Type B pancreatic cell (in vitro differentiated cells): ENCODE data around the gene IDH2. TPM values are rescaled to one million over a fixed set of nuclear protein-coding genes. Genes with fewer than 3 reads are reported as not detected.

Experiments
- DNase-seq: peaks from one replicate; pipeline ENCODE4 v3.0.0; 2021; ENCODE audit warnings: mixed read lengths; ENCODE audit not compliant: unreplicated experiment; ENCODE audit errors: extremely low spot score
- H3K27ac Mint-ChIP-seq: 2 replicates; pipeline ENCODE4 v1.8.0; 2021; ENCODE audit warnings: mild to moderate bottlenecking, mixed read lengths
- H3K27me3 Mint-ChIP-seq: 2 replicates; pipeline ENCODE4 v1.8.0; 2021; ENCODE audit warnings: mixed read lengths
- H3K36me3 Mint-ChIP-seq: 2 replicates; pipeline ENCODE4 v1.8.0; 2021; ENCODE audit warnings: mixed read lengths
- H3K4me1 Mint-ChIP-seq: one replicate; pipeline ENCODE4 v1.8.0; 2021; ENCODE audit warnings: mixed read lengths; ENCODE audit not compliant: unreplicated experiment
- H3K4me3 Mint-ChIP-seq: 2 replicates; pipeline ENCODE4 v1.8.0; 2021; ENCODE audit warnings: mild to moderate bottlenecking, mixed read lengths
- H3K9me3 Mint-ChIP-seq: 2 replicates; pipeline ENCODE4 v1.8.0; 2021; ENCODE audit warnings: mixed read lengths
- total RNA-seq: library from RNA; stranded (reverse); gene quantifications from 2 replicates; pipeline ENCODE4 v1.2.1, GENCODE V29; 2021; ENCODE audit warnings: low replicate concordance
- TF ChIP-seq, protein P1 (sequence below): fragments of 200-600 bp; sonication (generic); conservative IDR thresholded peaks from 2 replicates; pipeline ENCODE4 v1.5.0; 2021; ENCODE audit warnings: antibody characterized with exemption, mild to moderate bottlenecking

Gene IDH2
- total RNA-seq, 1 donor from 2014 or later, result 225 TPM

DNA sequence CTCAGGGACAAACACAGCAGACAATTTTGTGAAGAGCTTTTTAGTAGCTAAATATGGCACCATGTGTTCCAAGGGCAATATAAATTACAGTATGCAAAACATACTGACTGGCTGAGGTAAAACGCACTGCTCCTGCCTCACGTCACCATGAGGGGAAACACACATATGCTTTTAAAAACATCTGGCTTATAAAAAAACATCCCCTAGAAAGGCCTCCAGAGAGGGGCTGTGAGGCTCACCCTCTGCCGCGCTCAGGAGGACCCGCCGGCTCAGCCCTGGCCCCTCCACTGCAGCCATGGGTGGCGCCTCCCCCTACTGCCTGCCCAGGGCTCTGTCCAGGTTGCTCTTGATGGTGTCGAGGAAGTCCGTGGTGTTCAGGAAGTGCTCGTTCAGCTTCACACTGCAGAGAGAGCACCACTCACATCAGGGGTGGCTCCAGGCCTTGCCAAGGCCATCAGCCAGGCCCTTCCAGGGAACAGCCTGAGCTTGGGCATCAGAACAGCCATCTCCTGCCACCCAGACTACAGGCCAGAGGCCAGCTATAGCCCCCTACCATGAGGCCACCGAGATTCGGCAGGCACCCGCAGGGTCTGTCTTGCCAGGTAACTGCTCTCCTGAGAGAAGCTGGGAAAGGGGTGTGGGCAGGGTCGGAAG is 18.2 kb downstream of the IDH2 start:
- Mint-ChIP-seq H3K4me1 (peaks cover 4% of the 10 kb centered on the region), H3K4me3 (no peak overlapping the region)

DNA sequence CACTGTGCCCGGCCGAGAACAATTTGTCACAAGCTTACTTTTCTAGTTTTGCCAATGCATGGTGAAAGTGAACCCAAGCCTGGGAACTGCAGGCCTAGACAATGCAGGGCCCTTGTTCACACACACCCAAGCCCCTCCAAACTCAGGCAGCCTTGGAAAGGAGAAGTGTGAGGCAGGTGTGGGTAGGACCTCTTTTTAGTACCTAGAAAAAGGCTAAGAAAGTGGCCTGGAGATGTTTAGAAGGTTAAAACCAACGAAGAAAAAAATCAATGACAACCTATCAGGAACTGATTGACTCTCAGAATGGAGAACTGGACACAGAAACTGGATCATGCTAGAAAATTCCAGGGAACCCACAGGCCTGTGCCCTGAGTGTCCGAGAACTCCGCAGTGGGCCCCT is 18.8 kb downstream of the IDH2 start:
- TF ChIP-seq, protein P1, sequence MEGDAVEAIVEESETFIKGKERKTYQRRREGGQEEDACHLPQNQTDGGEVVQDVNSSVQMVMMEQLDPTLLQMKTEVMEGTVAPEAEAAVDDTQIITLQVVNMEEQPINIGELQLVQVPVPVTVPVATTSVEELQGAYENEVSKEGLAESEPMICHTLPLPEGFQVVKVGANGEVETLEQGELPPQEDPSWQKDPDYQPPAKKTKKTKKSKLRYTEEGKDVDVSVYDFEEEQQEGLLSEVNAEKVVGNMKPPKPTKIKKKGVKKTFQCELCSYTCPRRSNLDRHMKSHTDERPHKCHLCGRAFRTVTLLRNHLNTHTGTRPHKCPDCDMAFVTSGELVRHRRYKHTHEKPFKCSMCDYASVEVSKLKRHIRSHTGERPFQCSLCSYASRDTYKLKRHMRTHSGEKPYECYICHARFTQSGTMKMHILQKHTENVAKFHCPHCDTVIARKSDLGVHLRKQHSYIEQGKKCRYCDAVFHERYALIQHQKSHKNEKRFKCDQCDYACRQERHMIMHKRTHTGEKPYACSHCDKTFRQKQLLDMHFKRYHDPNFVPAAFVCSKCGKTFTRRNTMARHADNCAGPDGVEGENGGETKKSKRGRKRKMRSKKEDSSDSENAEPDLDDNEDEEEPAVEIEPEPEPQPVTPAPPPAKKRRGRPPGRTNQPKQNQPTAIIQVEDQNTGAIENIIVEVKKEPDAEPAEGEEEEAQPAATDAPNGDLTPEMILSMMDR, result no peak
- Mint-ChIP-seq H3K9me3 (no peaks in the 10 kb centered on the region), H3K27me3 (no peaks in the 10 kb centered on the region), H3K4me1 (peaks cover 4% of the 10 kb centered on the region), H3K4me3 (no peak overlapping the region), H3K27ac (no peak overlapping the region), H3K36me3 (peaks cover 15% of the 10 kb centered on the region)
- no peak for DNase-seq

More for the DNA sequence above, 18.2 kb downstream of the IDH2 start:
- TF ChIP-seq, protein P1, result no peak
- Mint-ChIP-seq H3K27ac (no peak overlapping the region), H3K9me3 (no peaks in the 10 kb centered on the region), H3K27me3 (no peaks in the 10 kb centered on the region), H3K36me3 (peaks cover 15% of the 10 kb centered on the region)
- no peak for DNase-seq

DNA sequence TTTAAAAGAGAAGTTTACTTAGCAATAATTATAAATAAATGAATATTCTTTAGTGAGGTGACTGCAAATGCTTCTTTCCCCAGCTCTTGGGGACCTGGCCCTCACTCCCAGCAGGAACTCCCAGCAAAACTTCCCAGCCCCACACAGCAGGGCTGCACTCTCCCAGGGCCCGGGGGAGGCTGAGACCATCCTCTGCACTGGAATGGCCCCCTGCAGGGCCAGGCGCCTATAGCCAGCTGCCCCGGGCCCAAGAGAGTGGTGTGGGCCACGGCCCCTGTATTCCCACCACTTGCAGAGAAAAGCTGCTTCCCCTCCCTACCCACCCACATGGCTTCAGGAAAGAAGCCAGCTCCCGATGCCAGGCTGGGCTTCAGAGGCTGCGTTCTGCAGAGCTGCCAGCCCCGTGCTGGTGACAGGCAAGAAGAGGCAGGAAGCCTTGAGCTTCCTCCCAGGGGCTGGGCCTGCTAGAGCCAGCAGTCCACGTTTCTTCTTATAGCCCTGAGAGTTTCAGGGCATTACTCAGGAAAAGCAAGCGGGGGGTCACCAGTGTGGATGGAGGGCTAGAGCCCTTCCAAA is 20.0 kb downstream of the IDH2 start:
- H3K36me3 Mint-ChIP-seq, result peaks cover 16% of the 10 kb centered on the region
- DNase-seq, result no peak
- H3K4me1 Mint-ChIP-seq, result peaks cover 4% of the 10 kb centered on the region
- H3K4me3 Mint-ChIP-seq, result no peak overlapping the region
- no peaks in the 10 kb centered on the region for H3K27me3 Mint-ChIP-seq
- peak overlapping the region; percentile 34 for H3K27ac Mint-ChIP-seq
- no peaks in the 10 kb centered on the region for H3K9me3 Mint-ChIP-seq
- TF ChIP-seq, protein P1, result no peak

DNA sequence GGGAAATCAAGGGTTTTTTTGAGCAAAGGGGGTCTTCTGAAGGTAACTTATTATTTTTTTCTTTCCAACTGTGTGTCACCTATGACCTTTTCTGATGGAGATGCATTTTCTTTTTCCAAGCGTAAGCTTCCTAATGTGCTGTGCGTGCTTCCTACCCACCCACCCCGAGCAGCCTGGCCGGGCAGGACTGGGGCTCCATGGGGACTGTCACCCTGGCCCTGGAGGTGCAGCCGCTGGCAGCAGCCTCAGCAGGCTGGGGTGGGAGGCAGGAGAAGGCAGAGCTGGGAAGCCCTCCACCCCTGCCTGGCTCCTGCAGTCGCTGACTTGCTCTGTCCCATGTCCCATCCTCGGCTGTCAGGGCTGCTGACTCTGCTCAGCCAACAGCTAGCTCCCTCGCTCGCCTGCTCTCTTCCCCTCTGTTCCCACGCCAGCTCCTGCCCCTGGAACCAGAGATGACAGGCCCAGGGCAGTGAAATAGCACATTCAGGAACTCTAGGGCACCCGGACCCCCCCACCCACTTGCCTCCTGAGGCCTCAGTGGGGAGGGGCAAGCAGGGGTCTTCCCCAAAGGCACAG is 21.4 kb downstream of the IDH2 start:
- H3K9me3 Mint-ChIP-seq, result no peaks in the 10 kb centered on the region
- H3K4me1 Mint-ChIP-seq, result peaks cover 3% of the 10 kb centered on the region
- H3K4me3 Mint-ChIP-seq, result no peak overlapping the region
- TF ChIP-seq, protein P1, result no peak
- H3K36me3 Mint-ChIP-seq, result peaks cover 5% of the 10 kb centered on the region
- no peaks in the 10 kb centered on the region for H3K27me3 Mint-ChIP-seq
- DNase-seq, result no peak
- no peak overlapping the region for H3K27ac Mint-ChIP-seq

DNA sequence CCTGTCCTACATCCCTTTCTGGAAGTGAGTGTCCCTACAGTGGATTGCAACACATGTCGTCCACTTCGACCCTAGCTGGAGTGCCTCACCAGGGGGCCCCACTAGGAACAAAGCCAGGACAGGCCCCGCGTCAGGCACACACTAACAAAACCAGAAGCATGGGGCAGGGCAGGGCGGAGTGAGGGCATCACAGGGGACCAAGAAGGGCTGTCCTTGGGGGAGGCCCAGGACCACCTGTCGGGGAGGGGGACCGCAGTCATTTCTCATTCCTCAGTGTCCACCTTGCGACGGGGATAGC is 21.9 kb downstream of the IDH2 start:
- Mint-ChIP-seq H3K9me3 (no peaks in the 10 kb centered on the region), H3K27me3 (no peaks in the 10 kb centered on the region), H3K27ac (no peak overlapping the region), H3K36me3 (peaks cover 3% of the 10 kb centered on the region), H3K4me1 (peaks cover 7% of the 10 kb centered on the region), H3K4me3 (no peak overlapping the region)
- TF ChIP-seq, protein P1, result no peak
- no peak for DNase-seq
